T follicular helper cell (primary cell): ENCODE data around the gene KIAA2012.

Experiments used
- DNase-seq: peaks from one replicate; pipeline ENCODE4 v3.0.0-alpha.2; 2020; ENCODE audit warnings: low read depth

The KIAA2012 gene

DNA sequence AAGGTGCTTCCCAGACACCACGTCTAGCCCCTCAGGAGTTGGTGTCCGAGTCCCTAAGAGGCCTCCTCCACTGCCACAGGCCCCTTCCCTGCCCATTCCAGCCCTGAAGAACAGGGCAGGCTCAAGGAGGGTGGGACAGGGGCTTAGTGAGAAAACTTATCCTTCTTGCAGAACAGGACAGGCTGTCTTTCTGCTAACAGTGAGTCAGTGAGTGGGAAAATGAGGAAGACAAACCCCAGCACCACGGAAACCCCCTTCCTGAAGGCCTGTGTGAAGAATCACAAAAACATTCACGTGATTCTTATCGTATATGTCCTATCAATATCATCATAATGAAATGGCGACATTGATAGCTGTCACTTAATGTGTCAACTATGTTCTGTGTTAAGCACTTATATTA lies 29.6 kb upstream of the KIAA2012 start:
- no peak for DNase-seq

DNA sequence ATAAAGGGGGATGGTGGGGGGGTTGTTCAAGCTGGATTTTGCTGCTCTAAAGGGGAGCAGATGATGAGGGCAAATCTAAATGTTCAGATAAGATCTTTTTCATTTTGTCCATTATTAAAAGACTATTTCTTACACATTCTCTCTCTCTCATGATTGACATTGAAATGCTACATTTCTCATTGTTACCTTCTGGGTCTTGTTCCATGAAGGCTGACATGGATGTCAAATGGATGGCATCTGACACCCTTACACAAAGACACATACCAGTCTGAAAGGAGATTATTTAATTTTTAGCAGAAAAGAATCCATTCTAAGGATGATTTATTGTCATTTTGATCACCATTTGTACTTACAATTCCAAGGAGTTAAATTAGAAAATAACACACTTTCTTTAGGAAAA lies 28.3 kb upstream of the KIAA2012 start:
- no peak for DNase-seq

DNA sequence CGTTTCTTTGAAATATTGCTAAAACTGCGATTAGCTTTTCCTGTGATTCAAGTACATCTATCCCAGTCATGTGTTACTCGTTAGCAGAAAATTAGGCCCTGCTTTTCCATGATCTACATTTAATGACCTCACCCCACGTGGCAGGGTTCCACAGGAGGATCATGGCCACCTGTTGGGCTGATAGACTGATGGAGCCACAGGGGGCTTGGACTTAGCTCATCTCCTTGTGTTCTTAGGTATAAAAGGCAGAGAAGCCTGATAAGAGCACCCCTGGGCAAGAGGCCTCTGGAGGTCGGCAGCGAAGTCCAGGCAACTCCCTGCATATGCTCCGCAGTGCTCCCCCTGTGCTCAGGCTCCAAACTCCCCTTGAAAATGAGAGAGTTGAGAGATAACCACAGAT lies 26.5 kb upstream of the KIAA2012 start:
- DNase-seq: no peak

DNA sequence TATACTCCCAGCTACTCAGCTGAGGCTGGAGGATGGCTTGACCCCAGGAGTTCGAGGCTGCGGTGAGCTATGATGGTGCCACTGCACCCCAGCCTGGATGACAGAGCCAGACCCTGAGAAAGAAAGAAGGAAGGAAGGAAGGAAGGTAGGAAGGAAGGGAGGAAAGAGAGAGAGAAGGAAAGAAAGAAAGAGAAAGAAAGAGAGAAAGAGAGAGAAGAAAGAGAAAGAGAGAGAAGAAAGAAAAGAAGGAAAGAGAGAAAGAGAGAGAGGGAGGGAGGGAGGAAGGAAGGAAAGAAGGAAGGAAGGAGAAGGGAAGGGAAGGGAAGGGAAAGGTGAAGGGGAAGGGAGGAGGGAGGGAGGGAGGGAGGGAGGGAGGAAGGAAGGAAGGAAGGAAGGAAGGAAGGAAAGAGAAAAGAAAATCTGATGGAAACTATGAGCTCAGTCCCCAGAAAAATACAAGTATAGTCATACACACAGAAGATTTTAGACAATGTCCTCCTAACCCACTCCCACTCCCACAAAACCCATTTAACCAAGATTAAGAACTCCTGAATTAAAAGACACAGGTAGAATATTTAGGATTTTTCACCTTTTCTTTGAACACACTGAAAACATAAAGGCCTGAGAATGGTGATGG lies 23.8 kb upstream of the KIAA2012 start:
- DNase-seq: no peak

DNA sequence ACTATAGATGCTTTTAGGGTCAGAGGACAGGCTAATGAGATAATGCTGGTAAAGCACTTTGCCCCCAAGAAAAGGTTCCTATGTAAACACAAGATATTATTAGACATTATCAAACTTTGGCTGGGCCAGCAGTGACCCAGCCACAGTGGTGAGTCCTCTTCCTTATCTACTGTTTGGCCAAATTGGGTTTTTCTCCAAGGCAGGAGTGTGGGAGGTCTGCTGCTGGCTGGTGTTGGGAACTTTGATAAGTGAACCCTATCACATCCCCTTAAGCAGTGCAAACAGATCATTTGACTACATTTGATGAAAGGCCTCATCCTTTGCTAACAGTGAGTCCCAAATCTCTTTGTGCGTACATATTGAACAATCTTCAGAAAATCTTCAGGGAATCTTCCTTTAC lies 23.2 kb upstream of the KIAA2012 start:
- DNase-seq: no peak

DNA sequence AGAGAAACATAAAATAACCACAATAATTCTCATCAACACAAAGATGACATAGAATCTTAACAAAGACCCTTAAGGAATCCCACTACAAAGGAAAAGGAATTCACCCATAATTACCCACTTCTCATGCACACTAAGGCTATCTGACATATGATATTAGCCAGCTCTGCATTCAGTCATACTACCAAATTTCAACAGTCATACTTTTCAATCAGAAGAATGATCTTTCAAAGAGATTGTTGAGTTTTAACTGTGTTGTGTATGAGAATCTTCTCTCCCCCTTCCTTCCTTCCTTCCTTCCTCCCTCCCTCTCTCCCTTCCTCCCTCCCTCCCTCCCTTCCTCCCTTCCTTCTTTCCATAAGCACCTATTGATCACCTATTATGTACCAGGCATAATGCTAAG lies 22.4 kb upstream of the KIAA2012 start:
- no peak for DNase-seq

DNA sequence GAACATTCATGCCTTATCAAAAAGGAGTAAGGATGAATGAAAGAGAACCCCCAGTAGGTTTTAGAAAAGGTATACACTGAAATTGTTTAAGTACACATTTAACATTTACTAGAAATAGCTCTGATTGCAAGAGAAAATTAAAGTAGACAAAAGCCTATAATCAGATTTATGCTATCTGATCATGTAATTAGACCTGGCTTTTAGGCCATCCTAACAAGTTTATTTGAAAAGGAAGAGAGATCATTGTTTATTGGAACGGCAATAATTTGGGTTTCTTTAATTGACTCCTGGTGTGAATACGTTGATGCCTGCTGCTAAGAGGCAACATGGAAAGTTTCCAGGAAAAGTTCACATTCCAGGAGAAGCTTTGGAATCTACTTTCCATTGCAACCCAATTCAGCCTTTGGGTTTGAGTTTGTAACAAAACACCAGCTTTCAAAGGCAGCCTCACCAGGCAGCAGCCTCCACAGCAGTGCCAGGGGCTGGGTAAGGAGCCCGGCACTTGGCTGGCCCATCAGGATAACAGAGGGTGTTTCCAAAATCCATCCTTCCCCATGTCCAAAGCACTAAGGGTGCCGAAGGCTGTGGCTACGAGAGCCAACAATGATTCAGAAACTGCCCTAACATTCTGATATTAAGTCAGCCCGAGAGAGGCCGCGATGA lies 21.4 kb upstream of the KIAA2012 start:
- no peak for DNase-seq

DNA sequence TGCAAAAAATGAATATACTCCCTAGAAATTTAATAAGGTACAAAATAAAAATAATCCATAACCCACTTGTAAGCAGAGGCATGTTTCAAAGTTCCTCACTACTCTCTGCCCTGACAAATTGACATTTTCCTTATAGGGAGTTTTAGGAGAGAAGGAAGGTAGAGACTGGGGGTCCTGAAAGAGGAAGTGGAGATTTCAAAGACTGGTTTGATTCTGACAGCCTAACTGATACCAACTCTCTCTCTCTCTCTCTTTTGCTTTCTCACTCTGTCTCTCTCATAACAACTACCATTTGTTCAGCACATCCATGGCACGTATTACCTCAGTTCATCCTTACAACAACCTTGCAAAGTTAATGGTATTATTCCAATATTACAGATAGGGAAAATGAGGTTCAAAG lies 20.8 kb upstream of the KIAA2012 start:
- no peak for DNase-seq

DNA sequence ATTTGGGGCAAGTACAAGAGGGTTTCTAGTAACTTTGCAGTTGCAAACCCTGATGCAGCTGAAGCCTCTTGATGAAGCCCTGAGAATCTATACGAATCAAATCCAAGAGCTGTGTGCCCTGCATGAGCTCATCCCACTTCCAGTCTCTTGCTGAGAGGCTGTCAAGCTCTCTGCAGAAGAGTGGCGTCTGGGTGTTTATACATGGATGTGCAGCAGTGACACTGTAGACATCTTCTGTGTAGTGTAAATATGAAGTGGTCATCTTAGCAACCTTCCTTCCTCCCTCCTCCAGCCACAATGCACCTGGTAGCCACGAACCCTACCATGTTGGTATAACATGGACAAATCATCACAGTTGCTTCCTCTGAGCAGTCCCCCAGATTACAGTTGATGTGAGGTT lies 18.4 kb upstream of the KIAA2012 start:
- no peak for DNase-seq

DNA sequence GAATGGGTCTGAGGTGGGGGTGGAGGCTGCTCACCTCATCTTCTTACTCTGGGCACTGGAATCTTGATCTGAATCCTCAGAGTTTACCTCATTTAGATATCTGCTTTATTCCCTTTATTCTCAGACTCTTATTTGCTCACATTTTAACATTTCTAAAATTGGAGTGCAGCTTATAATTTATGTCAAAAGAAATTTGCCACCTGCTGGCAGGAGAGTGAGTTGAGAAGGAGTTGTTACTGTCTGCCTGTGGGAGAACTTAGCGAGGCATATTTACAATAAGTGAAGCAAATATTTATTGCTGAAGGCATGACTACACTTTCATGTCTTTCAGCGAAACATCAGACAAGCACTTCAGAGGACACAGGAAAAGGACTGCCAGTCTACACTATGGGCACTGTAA lies 16.4 kb upstream of the KIAA2012 start:
- DNase-seq: no peak

DNA sequence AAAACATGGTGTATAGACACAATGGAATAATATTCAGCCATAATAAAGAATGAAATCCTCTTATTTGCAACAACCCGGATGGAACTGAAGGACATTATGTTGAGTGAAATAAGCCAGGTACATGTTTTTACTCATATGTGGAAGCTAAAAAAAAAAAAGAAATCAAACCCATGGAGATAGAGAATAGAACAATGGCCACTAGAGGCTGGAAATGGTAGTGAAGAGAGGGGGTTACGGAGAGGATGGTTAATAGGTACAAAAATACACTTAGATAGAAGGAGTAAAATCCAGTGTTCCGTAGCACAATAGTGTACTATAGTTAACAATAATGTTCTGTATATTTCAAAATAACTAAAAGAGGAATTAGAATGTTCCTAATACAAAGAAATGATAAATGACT lies 12.8 kb upstream of the KIAA2012 start:
- DNase-seq: no peak

DNA sequence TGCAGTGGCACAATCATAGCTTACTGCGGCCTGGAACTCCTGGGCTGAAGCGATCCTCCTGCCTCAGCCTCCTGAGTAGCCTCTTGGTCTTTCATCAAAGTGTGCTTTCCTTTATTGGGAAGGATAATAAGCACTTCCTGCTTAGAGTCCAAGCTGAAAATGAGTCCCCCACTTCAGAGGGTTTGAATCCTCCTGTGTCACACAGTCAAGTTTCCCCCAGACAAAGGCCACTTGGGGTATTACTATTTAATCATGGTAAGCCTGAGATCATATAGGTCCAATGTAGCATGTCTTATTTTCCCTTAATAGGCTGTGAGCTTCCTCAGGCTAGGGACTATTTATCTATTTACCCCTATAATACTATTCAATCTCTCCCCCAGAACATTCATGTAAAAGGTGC lies 11.4 kb upstream of the KIAA2012 start:
- DNase-seq: no peak

DNA sequence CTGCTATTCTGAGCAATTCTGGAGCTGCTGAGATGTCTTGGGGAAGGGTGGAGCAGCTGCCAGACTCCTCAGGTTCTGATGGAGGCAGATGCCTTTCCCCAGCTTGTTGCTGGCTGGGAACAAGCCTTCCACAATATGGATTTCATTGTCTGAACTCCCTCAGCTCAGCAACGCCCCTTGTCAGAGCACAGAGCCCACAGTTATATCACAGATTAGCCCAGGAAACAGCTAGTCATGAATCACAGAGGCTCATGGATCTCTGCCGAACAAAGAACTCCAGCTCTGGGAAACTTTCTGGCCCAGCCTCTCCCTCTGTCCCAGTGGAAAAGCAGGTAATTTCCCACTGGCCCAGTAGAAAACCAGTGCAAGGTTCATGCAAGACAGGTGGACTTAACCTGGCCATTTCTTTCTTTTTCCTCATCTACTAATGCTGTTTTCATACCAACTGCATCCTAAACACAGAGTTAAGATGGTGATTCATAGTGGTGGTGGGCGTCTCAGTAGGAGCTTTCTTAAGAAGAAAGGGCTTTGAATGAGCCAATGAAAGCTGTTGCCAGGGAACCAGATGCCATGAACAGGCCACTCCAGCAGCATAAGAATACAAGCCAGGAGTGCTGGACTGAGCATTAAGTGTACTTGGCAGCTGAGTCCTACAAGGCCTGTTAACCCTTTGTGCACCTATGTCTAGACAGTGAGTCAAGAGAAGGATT lies 8.7 kb upstream of the KIAA2012 start:
- DNase-seq: no peak

DNA sequence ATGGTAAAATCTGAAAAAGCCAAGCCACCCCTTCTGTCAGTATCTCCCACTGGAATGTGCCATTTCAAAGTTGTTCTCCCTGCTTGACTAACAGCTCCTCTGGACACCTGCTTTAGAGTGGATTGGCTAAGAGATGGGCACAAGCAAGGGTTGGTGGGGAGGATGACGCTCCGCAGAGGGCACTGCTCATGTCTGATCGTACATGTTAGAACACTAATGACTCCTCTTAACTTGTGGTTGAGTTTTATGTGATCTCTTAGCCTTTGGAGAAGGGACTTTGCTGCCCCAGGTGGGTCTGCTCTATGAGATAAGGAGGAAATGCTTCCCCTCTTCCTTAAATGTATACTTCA lies 8.2 kb upstream of the KIAA2012 start:
- no peak for DNase-seq

DNA sequence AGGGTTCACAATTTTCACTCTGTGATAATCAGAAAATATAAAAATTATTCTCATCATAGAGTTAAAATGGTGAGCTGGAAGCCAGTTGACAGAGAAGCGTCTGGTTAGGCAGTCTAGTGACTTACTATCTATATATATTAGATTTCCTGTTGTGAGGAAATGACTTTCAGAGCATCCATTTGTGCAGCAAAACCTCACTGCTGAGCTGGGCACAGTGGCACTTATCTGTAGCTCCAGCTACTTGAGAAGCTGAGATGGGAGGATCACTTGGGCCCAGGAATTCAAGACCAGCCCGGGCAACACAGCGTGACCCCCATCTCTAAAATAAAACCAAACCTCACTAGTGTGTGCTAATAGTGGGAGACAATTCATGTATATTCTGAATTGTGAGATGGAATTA lies 7.2 kb upstream of the KIAA2012 start:
- DNase-seq: no peak

DNA sequence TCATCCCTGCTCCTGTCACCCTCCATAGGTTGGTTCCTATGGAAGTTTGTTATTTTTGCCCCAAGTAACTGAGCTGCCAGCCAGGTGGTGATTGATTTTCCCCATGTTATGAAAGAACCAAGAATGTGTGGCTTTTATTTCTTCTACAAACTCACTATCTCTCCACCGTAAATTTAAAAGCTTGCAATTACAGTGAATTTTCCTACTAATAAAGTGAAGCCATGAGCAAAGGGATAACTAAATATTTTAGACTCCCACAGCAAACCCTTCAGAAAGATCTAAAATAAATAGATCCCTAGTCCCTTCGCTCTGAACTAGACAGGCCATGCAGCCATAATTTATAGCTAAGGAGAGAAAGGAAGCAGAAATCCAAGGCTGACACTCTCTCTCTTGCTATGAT lies 6.2 kb upstream of the KIAA2012 start:
- DNase-seq: no peak

DNA sequence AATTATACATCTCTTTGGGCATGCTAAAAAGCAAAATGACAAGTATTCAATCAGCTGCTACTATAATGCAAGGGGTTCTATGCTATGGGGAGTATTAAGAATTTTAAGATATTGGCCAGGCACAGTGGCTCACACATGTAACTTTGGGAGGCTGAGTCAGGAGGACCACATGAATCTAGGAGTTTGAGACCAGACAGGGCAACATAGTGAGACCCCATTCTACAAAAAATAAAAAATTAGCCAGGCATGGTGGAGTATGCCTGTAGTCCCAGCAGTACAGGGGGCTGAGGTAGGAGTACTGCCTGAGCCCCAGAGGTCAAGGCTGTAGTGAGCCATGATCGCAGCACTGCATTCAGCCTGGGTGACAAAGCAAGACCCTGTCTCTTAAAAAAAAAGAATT lies 5.5 kb upstream of the KIAA2012 start:
- DNase-seq: no peak

DNA sequence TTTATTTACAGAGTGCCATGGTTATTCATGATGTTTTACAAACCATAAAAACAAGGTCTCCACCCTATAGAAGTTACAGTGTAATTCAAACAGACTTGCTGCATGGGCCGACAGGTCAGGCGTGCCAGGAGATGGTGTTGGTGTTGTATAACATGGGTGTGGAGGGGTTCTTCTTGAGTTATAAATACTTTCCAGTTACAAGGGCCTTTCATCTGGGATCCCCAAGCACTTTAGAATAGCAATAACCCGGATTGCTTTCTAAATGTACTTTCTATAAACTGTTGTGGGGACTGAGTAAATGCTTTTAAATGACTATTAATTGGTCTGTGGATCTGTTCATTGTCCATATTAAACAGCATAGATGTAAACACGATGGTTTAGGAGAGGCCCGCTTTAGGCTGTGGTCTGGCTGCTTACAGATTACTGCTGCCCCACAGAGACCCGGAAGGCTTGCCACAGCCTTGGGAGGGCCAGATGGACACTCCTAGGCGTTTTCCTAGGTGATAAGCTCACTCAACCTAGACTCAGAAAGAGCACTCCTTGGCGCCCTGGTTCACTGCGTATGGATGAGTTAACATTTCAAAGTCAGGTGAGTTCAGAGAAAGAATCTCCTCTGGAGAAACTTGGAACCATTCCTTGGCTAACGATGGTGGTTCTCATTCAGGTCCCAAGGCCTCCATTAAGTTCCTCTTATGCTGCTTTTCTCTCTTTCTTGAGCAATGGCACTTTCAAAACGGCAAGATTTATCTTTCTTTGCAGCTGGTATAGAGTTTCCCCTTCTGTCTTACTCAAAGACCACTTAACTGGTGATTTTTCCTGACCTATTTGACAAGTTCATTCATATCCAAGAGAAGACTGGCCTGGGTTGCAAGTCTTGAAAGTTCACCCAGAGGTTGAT lies 3.6 kb upstream of the KIAA2012 start:
- no peak for DNase-seq

DNA sequence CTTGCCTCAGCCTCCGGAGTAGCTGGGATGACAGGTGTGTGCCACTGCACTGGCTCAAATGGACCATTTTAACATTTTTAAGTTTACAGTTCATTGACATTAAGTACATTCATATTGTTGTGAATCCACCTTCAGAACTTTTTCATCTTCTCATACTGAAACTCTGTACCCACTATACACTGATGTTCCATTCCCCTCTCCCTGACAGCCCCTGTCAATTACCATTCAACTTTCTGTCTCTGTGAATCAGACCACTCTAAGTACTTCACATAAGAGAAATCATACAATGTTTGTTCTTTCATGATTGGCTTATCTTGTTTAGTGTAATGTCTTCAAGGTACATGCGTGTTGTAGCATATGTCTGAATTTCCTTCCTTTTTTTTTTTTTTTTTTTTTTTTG lies 1.9 kb upstream of the KIAA2012 start:
- DNase-seq: no peak

DNA sequence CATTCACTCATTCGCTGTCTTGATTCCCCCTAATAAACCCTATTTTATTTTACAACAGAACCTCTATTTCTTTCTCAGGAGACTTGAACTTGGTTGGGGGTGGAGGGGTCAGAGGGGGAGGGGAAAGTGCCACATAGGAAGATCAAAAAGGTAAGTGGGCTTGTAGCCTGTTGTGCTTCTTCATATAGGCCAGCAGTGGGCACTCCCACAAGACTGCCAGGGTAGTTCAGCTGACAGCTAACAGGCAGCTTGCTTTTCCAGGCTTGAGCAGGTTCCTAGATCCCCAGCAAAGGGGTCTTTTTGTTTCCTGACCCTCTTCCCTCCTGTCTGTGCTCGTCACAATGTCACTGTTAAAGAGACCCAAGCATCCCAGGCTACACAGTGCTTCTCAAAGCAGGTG lies 829 bp upstream of the KIAA2012 start:
- DNase-seq: no peak

DNA sequence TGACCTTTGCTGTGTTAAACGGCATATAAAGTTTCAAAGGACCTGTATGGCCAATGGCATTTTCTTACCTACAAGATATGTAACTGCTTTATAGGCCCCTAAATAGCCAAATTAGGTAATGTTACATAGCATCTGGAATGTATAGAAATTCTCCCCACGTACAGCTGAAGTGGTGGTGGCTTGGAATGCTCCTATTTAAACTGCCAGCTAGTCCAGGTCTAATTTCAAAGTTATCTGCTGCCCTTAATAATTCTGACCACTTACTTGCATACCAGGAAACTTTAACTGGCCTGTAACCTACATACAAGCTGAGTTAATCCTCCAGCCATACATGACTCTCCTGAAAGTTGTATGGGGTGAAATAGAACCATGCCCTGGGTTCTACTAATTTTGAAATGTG lies 1.3 kb downstream of the KIAA2012 start:
- no peak for DNase-seq

DNA sequence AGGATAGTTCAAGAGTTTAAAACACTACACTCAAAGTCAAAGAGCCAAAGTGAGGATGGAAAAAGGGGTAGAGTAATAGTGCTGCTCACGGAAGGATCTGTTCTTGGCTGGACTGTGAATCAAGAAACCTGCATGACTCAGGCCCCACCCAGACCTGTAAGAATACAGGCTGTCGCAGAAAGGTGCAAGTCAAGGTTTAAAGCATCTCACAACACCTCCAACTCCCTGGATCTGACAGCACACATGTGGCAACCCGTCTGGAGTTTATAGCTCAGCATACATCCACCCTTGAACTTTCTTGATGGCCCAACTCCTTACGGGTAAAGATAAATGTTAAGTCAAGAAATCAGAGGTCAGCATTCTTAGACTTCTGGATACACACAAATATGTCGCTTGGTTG lies 6.3 kb downstream of the KIAA2012 start:
- no peak for DNase-seq

DNA sequence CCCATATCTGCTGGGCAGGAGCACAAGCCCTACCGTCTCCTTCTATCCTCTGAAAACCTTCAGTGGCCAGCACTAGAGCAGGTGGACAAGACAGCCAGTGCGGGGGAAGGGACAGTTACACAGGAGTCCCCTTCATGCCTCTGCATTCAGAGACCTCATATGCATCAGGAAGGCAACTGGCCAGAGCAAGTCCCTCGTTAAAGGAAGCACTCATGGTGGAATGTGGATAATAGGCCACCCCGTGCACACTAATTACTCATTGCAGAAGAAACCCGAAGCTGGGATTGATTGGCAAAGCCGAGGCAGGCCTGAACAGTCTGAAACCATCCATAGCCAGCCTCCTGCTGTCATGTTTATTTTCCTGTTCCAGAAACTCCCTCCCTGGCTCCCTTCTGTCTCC lies 11.2 kb downstream of the KIAA2012 start:
- DNase-seq: no peak
